HG02884 (cell line): ENCODE measurements around the gene TMEM260.
"Not testable (repeated sequence)": the region's sequence is repeated elsewhere in the genome, so short reads cannot be mapped to it uniquely, and the experiment has no call there.

Experiments
- ATAC-seq: cut with Tn5 transposase; IDR thresholded peaks from one replicate; pipeline ENCODE4 v1.9.1; 2021; ENCODE audit warnings: mild to moderate bottlenecking, moderate library complexity; ENCODE audit not compliant: unreplicated experiment

Gene TMEM260

DNA sequence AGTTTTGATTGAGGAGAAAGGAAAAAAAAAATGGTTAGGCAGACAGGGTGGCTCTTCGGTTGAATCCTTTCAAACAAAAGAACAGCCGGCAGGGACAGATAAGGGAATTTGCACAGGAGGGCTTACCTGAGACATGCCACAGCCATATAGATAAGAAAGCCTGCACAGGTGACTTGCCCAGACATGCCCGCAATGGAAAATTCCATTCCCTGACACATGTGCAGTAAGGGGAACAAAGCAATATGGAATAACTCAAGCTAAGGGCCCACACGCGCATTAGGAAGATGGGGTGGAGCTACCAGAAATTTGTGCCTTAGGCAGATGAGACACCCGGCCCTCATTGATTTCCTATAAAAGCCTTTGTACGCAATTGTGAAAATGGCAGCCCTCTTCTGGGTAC, 86.7 kb downstream of the TMEM260 start:
- ATAC-seq = no peak

DNA sequence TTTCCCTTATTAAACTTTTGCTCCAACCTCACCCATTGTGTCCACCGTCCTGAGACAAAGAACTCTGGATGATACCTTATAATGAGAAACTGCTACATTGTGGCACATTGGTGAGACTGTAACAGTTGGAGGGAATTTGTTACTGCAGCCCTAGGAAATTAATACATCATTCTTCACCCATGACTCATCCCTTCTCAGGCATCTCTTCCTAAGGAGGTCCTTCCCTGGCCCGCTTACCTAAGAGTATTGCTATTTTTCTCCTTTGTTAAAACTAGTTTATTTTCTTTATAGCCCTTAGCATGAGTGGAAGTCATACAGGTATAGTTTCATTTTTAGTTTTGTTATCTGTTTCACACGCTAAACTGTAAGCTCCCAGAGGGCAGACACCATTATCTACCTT, 87.1 kb downstream of the TMEM260 start:
- no peak for ATAC-seq

DNA sequence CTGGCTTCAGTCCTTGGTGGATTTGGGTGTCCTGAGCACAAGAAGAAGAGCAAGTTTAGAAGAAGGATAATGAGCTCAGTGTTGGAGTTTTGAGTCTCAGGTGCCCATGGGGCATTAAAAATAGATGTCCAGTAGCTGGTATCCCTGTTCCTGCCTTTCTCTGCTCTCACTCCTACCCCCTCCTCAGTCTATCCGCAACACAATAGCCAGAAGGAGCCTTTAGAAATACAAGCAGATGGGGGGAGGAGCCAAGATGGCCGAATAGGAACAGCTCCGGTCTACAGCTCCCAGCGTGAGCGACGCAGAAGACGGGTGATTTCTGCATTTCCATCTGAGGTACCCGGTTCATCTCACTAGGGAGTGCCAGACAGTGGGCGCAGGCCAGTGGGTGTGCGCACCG, 87.7 kb downstream of the TMEM260 start:
- ATAC-seq = not testable (repeated sequence)

- no peak for ATAC-seq
Observed at GRCh38 chr14:56676042-56676441, 96.4 kb downstream of the TMEM260 start.

- no peak for ATAC-seq
Observed at GRCh38 chr14:56678838-56679237, 99.2 kb downstream of the TMEM260 start.

DNA sequence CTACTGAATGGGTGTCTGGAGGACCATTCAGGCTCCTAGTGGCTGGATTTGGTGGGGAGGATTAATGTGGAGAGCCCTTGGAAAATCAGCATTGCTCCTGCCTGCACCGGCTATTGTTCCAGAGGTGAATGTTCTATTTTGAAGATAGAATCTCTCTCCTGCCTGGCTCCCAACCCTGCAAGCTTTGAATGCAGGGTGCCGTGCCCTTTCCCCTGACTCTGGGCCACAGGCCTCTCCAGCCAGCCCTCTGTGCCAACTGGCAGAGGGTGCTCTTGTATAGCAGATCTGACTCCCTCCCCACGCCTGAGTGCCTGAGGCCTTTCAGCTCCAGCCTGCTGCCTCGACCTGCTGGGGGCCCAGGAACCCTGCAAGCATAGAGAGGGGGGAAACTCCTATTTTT, 106.8 kb downstream of the TMEM260 start:
- no peak for ATAC-seq

GRCh38 chr14:56687123-56687522, 107.5 kb downstream of the TMEM260 start:
- ATAC-seq = no peak

DNA sequence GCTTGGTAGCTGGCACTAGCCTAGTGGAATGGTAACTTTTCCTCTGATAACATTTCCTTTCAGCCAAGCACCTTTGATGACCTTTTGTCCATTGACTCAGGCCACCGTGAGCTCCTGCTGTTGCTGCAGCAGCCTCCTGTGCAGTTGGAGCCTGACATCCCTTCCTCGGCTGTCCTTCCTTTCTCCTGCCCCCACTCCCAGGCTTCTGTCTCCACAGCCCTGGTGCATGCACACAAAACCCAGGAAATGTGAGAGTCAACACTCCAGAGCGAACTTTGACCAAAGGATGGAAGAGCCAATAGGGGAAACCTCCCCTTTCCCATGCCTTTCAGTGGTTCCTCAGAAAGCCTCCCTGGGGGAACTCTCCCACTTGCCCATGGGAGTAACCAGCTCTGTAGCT, 115.0 kb downstream of the TMEM260 start:
- ATAC-seq = no peak

DNA sequence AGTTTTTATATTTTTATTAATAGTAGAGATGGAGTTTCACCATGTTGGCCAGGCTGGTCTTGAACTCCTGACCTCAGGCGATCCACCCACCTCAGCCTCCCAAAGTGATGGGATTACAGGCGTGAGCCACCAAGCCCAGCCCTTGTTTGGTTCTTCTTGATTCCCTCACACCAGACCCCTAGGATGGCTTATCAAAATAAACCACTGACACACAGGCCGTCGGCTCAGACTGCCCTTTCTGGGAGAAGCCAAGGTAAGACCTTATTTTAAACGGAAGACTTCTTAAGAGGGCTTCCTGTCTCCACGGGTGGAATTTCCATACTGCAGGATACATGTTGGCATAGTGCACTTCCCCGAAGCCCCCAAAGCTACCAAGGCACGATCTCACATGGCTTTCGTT, 115.6 kb downstream of the TMEM260 start:
- not testable (repeated sequence) for ATAC-seq
